ENCODE measurements around the gene RPTOR. TPM values are rescaled to one million over a fixed set of nuclear protein-coding genes. Genes with fewer than 3 reads are reported as not detected.

The RPTOR gene
- total RNA-seq, 1 donor from 2014 or later, result 32.3 TPM

DNA sequence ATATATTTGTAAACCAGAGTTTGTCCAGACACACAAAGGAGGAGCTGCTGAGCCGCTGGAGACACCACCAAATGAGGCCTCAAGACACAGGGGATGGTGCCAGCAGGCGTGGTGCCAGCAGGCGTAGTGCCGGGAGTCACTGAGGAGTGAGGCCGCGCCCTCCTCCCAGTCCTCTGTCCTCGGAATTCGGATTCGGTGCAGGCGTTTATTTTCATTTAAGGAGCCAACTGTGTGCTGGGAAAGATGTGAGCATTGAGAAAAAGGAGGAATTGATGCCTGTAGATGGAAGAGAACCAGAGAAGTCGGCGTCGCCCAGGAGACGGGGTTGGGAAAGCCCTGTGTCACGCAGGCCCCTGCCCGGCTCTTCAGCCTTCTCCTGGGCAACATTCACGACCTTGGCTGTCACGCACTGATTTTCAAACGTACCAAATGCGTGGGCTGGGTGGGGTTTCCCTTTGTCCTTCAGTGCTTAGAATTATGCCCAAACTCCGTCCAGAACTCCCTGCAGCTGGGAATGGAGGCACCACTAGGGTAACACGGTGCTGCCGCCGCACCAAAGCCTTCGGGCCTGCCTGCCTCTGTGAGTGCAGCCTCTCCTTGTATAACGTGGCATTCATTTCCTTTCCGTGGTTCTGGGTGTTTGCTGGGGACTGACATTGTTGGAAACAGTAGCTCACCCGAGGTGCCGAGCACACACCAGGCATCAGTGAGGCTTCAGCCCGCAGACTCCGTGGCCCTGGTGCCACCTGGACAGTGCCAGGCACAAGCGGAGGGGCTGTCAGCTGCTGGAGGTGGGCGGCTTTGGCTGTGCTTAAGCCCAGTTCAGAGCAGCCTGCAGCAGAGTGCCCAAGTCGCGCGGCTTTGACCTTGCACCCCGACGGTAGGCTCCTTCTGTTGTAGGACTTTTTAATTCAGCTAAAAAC, 398.0 kb downstream of the RPTOR start:
- intact Hi-C loops (cut with DNase I), result no loop called here
- peak; percentile 93 for DNase-seq (ENCODE audit: low spot score)

- intact Hi-C loops (cut with DNase I), result no loop called here
- DNase-seq (ENCODE audit: low spot score), result no peak
Measured at GRCh38 chr17:80943346-80944145, 398.9 kb downstream of the RPTOR start.

DNA sequence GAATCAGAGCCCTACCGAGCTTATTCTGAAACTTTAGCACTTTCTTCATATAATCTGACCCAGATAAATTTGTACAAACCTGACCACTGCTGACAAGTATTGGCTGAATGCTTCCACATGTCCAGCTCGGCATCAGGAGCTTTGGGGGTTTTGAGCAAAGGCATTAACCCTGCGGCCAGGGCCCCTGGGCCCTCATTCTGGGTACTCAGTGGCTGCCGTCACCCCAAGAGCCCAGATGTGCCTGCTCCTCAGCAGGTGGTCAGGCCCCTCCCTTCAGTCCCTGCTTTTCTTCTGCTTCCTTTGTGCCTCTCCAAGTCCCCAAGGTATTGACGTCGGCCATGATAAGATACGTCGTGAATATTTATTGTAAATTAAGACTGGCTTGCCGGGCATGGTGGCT, 399.7 kb downstream of the RPTOR start:
- DNase-seq (ENCODE audit: low spot score), result no peak
- intact Hi-C loops (cut with DNase I), result no loop called here

DNA sequence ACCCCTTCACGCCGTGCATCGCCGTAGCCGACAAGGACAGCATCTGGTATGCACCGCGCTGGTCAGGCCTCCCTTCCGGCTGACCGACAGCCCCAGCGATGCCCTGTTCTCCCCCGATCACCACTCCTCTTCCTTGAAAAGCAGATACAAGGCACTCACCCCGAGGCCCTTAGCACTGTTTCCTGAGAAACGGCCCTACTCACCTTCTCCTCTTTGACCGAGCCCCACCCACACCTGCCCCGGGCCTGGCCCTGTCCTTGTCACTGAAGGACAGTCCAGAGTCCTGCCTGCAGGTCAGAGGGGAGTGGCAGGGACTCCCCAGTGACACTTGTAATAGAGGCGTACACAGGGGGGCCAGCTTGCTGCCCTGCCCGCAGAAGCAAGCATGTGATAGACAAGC, 401.1 kb downstream of the RPTOR start:
- intact Hi-C loops (cut with DNase I), result no loop called here
- no peak for DNase-seq (ENCODE audit: low spot score)

- intact Hi-C loops (cut with DNase I), result no loop called here
- no peak for DNase-seq (ENCODE audit: low spot score)
Measured at GRCh38 chr17:80946449-80946848, 401.8 kb downstream of the RPTOR start.

DNA sequence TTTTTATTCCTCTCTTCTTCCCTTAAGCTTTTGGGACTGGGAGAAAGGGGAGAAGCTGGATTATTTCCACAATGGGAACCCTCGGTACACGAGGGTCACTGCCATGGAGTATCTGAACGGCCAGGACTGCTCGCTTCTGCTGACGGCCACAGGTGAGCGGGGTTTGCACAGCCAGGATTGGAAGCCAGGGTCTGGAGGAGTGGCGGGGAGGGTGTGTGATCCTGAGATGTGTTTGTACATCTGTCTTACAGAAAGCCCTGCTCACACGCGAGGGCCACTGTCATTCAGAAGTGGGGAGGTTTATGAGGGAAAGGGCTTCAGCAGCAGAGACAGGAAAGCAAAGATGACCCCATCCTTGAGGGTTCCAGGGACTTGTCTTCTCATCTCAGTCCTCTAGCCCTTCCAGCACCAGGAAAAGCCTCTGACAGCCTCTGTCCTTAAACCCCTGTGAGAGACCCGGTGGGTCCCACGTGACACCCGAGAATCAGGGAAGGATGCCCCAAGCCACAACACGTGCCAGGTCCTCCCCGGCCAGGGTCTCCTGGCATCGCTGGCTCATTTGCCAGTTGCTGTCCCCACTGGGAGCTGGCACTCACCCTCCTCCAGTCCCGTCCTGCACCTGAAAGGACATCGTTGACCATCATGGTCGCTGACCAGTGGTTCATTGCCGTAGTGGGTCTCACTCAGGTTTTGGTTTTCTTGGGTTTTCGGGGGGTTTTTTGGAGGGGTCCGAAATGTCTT, 402.7 kb downstream of the RPTOR start:
- no peak for DNase-seq (ENCODE audit: low spot score)
- intact Hi-C loops (cut with DNase I), result no loop called here

DNA sequence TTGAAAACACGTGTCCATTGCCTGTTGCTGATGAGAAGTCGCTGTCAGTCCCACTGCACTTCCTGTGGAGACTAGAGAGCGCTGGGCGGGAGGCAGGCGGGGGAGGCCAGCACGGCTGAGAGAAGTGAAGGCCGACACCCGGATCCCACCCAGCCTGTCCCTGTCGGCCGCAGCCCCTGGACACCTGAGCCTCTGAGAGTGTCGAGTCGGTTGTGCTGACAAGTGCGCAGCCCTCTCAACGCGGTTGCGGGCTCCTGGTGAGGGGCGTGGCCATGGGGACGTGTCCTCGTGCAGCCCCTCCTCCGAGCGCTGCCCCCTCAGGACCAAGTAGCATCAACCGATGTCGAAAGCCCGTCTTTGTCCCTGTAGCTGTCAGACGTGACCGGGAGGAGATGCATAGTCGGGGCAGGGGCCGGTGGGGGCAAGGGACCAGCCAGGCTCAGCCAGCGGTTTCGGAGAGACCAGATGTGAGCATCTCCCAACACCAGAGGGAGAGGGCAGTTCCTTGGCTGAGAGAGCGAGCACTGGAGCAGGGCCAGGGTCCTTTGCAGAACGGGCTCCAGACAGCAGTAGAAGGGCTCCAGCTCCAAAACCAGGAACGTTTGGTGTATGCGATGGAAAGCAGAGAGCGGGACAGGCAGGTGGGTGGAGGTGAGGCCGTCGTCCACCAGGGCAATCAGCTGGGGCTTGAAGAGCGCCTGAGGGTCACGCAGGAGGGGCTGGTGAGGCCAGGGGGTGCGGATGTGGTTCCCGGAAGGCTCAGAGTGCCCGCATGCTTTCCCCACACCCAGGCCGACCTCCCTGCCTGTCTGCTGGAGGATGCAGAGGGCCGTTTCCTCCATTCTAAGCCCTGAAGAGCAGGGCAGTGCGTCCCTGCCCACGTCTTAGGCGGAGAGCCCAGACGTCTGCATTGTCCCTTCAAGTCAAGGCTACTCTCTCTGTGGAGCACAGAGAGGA, 403.7 kb downstream of the RPTOR start:
- DNase-seq (ENCODE audit: low spot score), result no peak
- intact Hi-C loops (cut with DNase I), result no loop called here

- intact Hi-C loops (cut with DNase I), result no loop called here
- DNase-seq (ENCODE audit: low spot score), result no peak
Measured at GRCh38 chr17:80948976-80949450, 404.4 kb downstream of the RPTOR start.

- intact Hi-C loops (cut with DNase I), result loop anchor here (5.0 kb wide), 1 partner anchor 67 kb away; no protein-coding TSS in a partner anchor
- DNase-seq (ENCODE audit: low spot score), result no peak
Measured at GRCh38 chr17:80949451-80950421, 405.1 kb downstream of the RPTOR start.

GRCh38 chr17:80950466-80951120, 406.0 kb downstream of the RPTOR start:
- DNase-seq (ENCODE audit: low spot score), result no peak
- intact Hi-C loops (cut with DNase I), result loop anchor here (5.0 kb wide), 1 partner anchor 68 kb away; no protein-coding TSS in a partner anchor

- intact Hi-C loops (cut with DNase I), result loop anchor here (5.0 kb wide), 1 partner anchor 69 kb away; no protein-coding TSS in a partner anchor
- no peak for DNase-seq (ENCODE audit: low spot score)
Measured at GRCh38 chr17:80951121-80952090, 406.8 kb downstream of the RPTOR start.

DNA sequence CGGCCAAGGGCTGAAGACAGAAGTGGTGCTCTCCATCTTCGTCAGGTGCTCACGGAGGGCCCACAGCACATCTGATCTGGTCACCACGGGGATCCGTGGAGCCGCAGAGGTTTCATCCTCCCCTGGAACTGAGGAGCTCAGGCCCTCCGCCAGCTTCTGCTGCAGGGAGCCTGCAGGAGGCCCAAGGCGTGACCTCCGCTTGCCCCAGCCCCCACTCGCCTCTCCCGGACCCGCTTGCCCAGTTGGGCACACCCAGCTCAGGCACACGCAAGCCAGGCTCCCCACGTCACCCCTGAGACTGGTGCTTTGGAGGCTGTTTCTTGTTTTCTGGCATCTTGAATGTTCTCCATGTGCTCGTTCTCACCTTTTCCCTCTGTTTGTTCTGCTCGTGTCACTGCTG, 407.7 kb downstream of the RPTOR start:
- DNase-seq (ENCODE audit: low spot score), result no peak
- intact Hi-C loops (cut with DNase I), result loop anchor here (5.0 kb wide), 1 partner anchor 70 kb away; no protein-coding TSS in a partner anchor

GRCh38 chr17:80953471-80954315, 409.1 kb downstream of the RPTOR start:
- no peak for DNase-seq (ENCODE audit: low spot score)
- intact Hi-C loops (cut with DNase I), result loop anchor here (5.0 kb wide), 1 partner anchor 71 kb away; no protein-coding TSS in a partner anchor

GRCh38 chr17:80955078-80955477, 410.4 kb downstream of the RPTOR start:
- intact Hi-C loops (cut with DNase I), result loop anchor here (5.0 kb wide), 1 partner anchor 98 kb away; no protein-coding TSS in a partner anchor
- DNase-seq (ENCODE audit: low spot score), result no peak

Data from cardiac septum (tissue), 1 donor.